HUES64 (cell line): ENCODE measurements around the gene ITGB7. TPM values are rescaled to one million over a fixed set of nuclear protein-coding genes. Genes with fewer than 3 reads are reported as not detected.
A peak's percentile ranks its signal among the peaks of the same experiment; 100 is the strongest.

Experiments used
- H3K27ac ChIP-seq: 2 replicates; pipeline ENCODE4 v1.7.0; 2013; ENCODE audit warnings: low read depth, low read length, inconsistent platforms
- H3K27me3 ChIP-seq: 2 replicates; pipeline ENCODE4 v1.6.1; 2013; ENCODE audit warnings: mild to moderate bottlenecking, low read length; ENCODE audit not compliant: insufficient read depth
- H3K36me3 ChIP-seq: 2 replicates; pipeline ENCODE4 v1.6.1; 2013; ENCODE audit warnings: mild to moderate bottlenecking, low read length; ENCODE audit not compliant: insufficient read depth
- H3K4me1 ChIP-seq: 2 replicates; pipeline ENCODE4 v1.6.1; 2013; ENCODE audit warnings: mild to moderate bottlenecking, low read length, moderate library complexity; ENCODE audit not compliant: insufficient read depth
- H3K4me3 ChIP-seq: 2 replicates; pipeline ENCODE4 v1.5.1; 2013; ENCODE audit warnings: mild to moderate bottlenecking, low read length, moderate library complexity
- H3K9ac ChIP-seq: 2 replicates; pipeline ENCODE4 v1.6.1; 2013; ENCODE audit warnings: mild to moderate bottlenecking, low read depth, low read length
- H3K9me3 ChIP-seq: 2 replicates; pipeline ENCODE4 v1.6.1; 2013; ENCODE audit warnings: low read depth, low read length; ENCODE audit not compliant: insufficient read depth
- WGBS: fragments of 150-250, 120-280 bp; methylation state at CpG from one replicate; pipeline ENCODE4 v1.1.7; 2013; ENCODE audit warnings: missing lambda C conversion rate; 5-methylcytosine and 5-hydroxymethylcytosine counted together
- polyA plus RNA-seq, 2 experiments: library from polyadenylated mRNA; stranded (reverse); fragments of 50-300 nt; gene quantifications; one replicate each; pipeline ENCODE4 v1.2.3, GENCODE V29; 2013

The ITGB7 gene
- polyA plus RNA-seq (2013, experiment 1 of 2): 0.75 TPM
- polyA plus RNA-seq (2013, experiment 2 of 2): not detected

GRCh38 chr12:53207042-53207441 is at the start of gene ITGB7:
Gene ITGB7, minus strand, starts transcription at chr12:53207251. Its CDS starts 6,808 bp downstream, at chr12:53200443.
- WGBS: 66% methylated on average over 4 of the region's 5 CpGs
- H3K27ac ChIP-seq: no peak within 1 kb of the TSS
- H3K9me3 ChIP-seq: no peaks in the 10 kb centered on the region
- H3K4me3 ChIP-seq: no peak within 1 kb of the TSS
- peaks cover 19% of the 10 kb centered on the region for H3K36me3 ChIP-seq
- H3K9ac ChIP-seq: no peak within 1 kb of the TSS
- H3K4me1 ChIP-seq: no peaks in the 10 kb centered on the region
- H3K27me3 ChIP-seq: no peaks in the 10 kb centered on the region

DNA sequence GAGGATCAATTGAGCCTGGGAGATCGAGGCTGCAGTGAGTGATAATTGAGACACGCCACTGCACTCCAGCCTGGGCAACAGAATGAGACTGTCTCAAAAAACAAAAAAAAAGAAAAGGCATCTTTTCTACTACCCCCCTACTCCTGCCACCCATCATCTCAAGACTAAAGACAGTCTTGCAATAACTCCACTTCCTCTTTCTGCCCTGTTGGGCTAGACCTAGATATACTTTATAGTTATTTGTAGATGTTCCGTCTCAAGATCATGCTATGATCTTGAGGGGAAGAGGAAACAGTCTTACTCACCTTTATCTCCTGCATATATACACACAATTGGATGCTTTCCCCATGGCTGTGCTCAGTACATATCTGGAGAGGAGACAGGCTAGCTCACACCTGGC is 48.9 kb upstream of the ITGB7 start:
- no peak overlapping the region for H3K9ac ChIP-seq
- WGBS: 94% methylated on average over 2 of the region's 3 CpGs
- peaks cover 11% of the 10 kb centered on the region; the same call in 1 of the 2 replicates for H3K36me3 ChIP-seq
- no peaks in the 10 kb centered on the region for H3K27me3 ChIP-seq
- H3K4me3 ChIP-seq: no peak overlapping the region
- H3K9me3 ChIP-seq: no peaks in the 10 kb centered on the region
- peaks cover 4% of the 10 kb centered on the region; the same call in 1 of the 2 replicates for H3K4me1 ChIP-seq
- no peak overlapping the region for H3K27ac ChIP-seq

DNA sequence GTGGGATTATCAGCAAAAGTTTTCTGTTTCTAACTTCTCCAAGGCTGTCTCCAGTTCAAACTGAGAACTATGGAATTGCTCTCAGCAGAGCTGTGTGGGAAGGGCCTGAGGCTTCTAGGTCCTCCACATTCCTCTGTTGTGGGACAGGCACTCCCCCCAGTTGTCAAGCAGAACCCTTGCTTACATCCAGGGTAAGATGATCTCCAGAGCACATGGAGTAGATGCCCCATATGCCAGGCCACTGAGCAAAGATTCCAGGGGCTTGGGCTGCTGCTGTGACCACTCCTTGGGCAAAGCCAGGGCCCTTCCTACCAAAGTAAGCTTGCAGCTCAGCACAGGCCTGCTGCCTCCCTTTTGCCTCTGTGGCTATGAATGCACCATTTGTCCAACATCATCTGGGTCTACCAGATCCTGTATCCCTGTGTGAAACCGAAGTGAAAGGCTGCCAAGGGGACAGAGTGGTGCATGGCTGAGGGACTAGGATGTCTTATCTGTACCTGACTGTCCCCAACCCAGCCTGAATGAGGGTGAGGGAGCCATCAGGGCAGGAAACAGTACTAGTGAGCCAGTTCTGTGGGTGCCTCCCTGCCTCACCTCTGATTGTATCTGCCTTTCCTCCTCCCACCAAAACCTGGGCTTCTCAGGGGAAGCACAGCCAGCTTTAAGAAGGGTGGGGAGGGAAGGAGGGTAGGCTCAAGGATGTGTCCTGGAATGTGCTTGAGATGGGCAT is 47.9 kb upstream of the ITGB7 start:
- Histone ChIP-seq H3K27ac (no peak overlapping the region), H3K36me3 (peaks cover 11% of the 10 kb centered on the region; the same call in 1 of the 2 replicates), H3K4me3 (no peak overlapping the region), H3K27me3 (no peaks in the 10 kb centered on the region), H3K4me1 (peaks cover 5% of the 10 kb centered on the region; the same call in 1 of the 2 replicates), H3K9me3 (no peaks in the 10 kb centered on the region), H3K9ac (no peak overlapping the region)
- WGBS: 81% methylated on average over 1 of the region's 1 CpG

DNA sequence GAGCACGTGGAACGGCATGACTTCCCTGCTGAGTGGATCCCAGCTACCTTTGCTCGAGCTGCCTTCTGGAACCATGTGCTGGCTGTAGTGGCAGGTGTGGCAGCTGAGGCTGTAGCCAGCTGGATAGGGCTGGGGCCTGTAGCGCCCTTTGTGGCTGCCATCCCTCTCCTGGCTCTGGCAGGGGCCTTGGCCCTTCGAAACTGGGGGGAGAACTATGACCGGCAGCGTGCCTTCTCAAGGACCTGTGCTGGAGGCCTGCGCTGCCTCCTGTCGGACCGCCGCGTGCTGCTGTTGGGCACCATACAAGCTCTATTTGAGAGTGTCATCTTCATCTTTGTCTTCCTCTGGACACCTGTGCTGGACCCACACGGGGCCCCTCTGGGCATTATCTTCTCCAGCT is 46.2 kb upstream of the ITGB7 start:
- no peak overlapping the region for H3K27ac ChIP-seq
- H3K9ac ChIP-seq: no peak overlapping the region
- H3K4me3 ChIP-seq: no peak overlapping the region

DNA sequence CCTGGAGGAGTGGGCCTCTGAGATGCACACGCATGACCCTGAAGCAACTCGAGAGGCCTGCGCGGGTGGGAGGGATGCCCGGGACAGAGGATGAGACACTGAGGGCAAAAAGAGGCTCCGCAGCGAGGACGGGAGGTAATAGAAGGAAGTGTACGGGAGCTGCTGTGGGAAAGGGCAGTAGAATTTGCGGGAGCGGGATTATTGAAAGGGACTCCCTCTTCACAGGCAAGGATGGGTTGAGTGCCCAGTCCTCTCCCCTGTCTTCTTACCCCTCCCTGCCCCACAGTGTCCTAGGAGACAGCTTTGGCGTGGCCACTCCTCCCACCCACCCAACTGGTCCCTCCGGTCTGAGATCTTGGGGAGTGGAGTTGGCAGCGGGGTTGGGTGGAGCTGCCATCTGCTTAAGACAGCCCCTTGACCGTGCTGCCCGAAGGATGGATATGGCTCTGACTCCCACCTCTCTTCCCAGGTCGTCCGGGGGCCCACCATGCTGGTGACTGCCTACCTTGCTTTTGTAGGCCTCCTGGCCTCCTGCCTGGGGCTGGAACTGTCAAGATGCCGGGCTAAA is 45.4 kb upstream of the ITGB7 start:
- peak overlapping the region; percentile 76; the same call in 1 of the 2 replicates for H3K27ac ChIP-seq
- 15% methylated on average over 19 of the region's 19 CpGs for WGBS

More for the DNA sequence above, 46.2 kb upstream of the ITGB7 start:
- Histone ChIP-seq H3K27me3 (no peaks in the 10 kb centered on the region), H3K9me3 (no peaks in the 10 kb centered on the region), H3K36me3 (peaks cover 11% of the 10 kb centered on the region; the same call in 1 of the 2 replicates), H3K4me1 (peaks cover 5% of the 10 kb centered on the region; the same call in 1 of the 2 replicates)
- WGBS: 95% methylated on average over 13 of the region's 13 CpGs

DNA sequence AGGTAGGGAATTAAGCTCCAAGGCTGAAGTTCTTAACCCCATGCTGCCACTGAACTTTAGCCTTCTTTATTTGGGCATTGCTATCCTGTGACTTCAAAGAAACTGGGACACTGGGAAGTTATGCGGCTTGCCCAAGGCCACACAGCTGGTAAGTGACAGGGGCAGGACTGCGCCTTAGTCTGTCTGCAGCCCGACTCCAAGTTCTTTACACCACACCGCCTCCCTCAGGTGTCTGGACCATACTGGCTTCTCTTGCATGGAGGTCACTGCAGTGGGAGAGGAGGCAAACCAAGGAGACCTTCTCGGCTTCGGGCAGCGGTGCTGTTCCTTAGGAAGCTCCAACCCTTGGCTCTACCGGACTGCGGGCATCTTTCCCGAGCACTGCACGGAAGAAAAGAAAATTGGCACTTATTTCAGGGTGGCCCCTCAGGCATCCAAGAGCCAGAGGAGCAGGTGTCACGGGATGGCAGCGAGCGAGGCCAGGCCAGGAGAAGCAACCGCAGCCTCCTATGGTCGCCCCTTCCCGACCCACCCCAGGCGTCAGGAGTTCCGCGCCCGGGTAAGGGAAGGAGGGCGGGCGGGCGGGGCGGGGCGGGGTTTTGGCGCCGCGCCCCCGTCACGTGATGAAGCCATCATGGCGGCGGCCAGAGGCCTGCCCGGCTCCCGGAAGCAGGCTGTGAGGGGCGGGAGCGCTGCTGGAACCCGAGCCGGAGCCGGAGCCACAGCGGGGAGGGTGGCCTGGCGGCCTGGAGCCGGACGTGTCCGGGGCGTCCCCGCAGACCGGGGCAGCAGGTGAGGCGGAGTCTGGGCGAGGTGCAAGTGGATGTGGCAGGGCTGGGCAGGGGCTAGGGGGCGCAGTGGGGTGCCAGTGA is 44.7 kb upstream of the ITGB7 start:
- under 1% methylated on average over 51 of the region's 51 CpGs for WGBS
- peak overlapping the region; percentile 83; the same call in 1 of the 2 replicates for H3K27ac ChIP-seq

More for the DNA sequence above, 45.4 kb upstream of the ITGB7 start:
- peaks cover 11% of the 10 kb centered on the region; the same call in 1 of the 2 replicates for H3K36me3 ChIP-seq
- H3K9ac ChIP-seq: peak overlapping the region; percentile 83
- H3K27me3 ChIP-seq: no peaks in the 10 kb centered on the region
- H3K4me3 ChIP-seq: peak overlapping the region; percentile 95
- H3K9me3 ChIP-seq: no peaks in the 10 kb centered on the region
- peaks cover 5% of the 10 kb centered on the region; the same call in 1 of the 2 replicates for H3K4me1 ChIP-seq

DNA sequence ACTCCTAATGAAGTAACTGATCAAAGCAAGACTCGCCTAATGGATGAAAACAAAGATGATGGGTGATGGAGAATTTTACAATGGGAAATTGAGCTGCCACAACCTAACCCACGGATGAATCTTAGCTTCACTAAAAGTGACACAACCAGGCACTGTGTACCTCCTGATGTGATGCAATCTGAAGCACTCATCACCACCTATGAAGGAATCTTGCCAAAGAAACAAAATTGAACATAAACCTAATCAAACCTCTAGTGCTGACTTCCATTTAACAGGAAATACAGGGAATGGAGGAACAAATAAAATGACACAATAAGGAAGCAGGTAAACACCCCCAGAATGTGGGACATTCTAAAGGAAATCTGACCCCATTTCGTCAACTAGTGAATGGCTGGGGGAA is 38.2 kb upstream of the ITGB7 start:
- Histone ChIP-seq H3K4me3 (no peak overlapping the region), H3K27ac (no peak overlapping the region), H3K9me3 (no peaks in the 10 kb centered on the region), H3K36me3 (no peaks in the 10 kb centered on the region), H3K9ac (no peak overlapping the region), H3K4me1 (peaks cover 20% of the 10 kb centered on the region), H3K27me3 (no peaks in the 10 kb centered on the region)
- WGBS: 90% methylated on average over 3 of the region's 3 CpGs

More for the DNA sequence above, 44.7 kb upstream of the ITGB7 start:
- Histone ChIP-seq H3K4me1 (peaks cover 5% of the 10 kb centered on the region; the same call in 1 of the 2 replicates), H3K9me3 (no peaks in the 10 kb centered on the region), H3K36me3 (peaks cover 11% of the 10 kb centered on the region; the same call in 1 of the 2 replicates), H3K27me3 (no peaks in the 10 kb centered on the region), H3K4me3 (peak overlapping the region; percentile 95), H3K9ac (peak overlapping the region; percentile 83)

- H3K4me1 ChIP-seq: peaks cover 20% of the 10 kb centered on the region
- no peaks in the 10 kb centered on the region for H3K27me3 ChIP-seq
- H3K36me3 ChIP-seq: no peaks in the 10 kb centered on the region
- H3K9me3 ChIP-seq: no peaks in the 10 kb centered on the region
- no peak overlapping the region for H3K27ac ChIP-seq
- H3K4me3 ChIP-seq: no peak overlapping the region
- no peak overlapping the region for H3K9ac ChIP-seq
- WGBS: 78% methylated on average over 1 of the region's 1 CpG
Measured at GRCh38 chr12:53244337-53244736, 37.3 kb upstream of the ITGB7 start.

DNA sequence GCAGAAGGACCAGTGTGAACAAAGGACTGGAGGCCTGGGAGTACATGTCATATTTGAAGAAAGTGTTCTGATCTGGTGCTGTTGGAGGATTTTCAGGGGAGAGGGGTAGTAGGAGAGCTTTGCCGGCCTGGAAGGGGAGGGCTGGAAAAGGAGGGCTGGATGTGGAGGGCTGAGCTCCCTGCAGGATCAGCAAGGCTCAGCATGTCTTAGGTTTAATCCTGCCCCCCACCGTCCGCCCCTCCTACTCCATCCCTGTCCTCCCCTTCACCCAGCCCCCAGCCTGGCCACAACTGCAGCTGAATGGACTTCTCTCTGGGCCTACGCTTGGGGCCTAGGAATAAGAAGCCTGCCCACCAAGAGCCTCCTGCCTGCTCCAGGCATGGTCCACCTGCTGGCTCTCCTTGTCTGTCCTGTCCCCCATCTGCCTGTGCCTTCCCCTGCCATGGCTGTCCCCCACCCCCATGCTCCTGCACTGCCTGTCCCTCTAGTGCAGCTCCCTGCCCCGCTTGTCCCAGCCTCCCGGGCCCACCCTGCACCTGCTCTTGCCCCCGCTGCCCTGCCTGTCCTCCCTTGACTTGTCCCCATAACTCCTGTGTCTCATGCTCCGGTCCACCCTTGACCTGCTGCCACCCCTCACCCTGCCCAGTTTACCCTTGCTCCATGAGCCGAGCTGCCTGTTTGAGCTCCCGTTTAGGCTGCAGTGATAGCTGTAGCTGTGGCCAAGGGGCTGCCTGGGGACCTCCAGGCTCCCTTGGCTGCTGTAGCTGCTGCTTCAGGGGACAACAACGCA is 34.8 kb upstream of the ITGB7 start:
- Histone ChIP-seq H3K4me3 (no peak overlapping the region), H3K4me1 (peaks cover 20% of the 10 kb centered on the region), H3K27me3 (no peaks in the 10 kb centered on the region), H3K9me3 (no peaks in the 10 kb centered on the region), H3K27ac (no peak overlapping the region), H3K36me3 (no peaks in the 10 kb centered on the region), H3K9ac (no peak overlapping the region)
- WGBS: 49% methylated on average over 11 of the region's 11 CpGs

GRCh38 chr12:53239643-53240258 is 32.7 kb upstream of the ITGB7 start:
- WGBS: 92% methylated on average over 10 of the region's 10 CpGs
- H3K9ac ChIP-seq: no peak overlapping the region
- no peaks in the 10 kb centered on the region for H3K27me3 ChIP-seq

More at GRCh38 chr12:53239643-53240258, 32.7 kb upstream of the ITGB7 start:
- Histone ChIP-seq H3K4me3 (no peak overlapping the region), H3K9me3 (no peaks in the 10 kb centered on the region), H3K36me3 (no peaks in the 10 kb centered on the region), H3K4me1 (peaks cover 37% of the 10 kb centered on the region), H3K27ac (no peak overlapping the region)
